Natural killer cell treated with Interleukin-12 subunit alpha and Interleukin-12 subunit beta and Interleukin-15 and Interleukin-18, amount 100 ng/mL, for 72 hours (primary cell): Measurements from ENCODE around the gene RHOT2. TPM values are rescaled to one million over a fixed set of nuclear protein-coding genes. Genes with fewer than 3 reads are reported as not detected.

Source experiments
- total RNA-seq, 2 donors: library from RNA; stranded (reverse); gene quantifications; one replicate each; pipeline ENCODE4 v1.2.3, GENCODE V29; 2022

The RHOT2 gene
- total RNA-seq, 2 donors from 2014 or later: 171 to 259 TPM

Other genes starting within 250 kb of the RHOT2 start
- gene RAB11FIP3, start 242.5 kb upstream of the RHOT2 start, total RNA-seq: 10 to 100 TPM; 21.9 to 53.4 TPM
- gene CAPN15, start 140.4 kb upstream of the RHOT2 start, total RNA-seq: 100 to 1,000 TPM; 139 to 201 TPM
- gene PRR35, start 107.7 kb upstream of the RHOT2 start, total RNA-seq: under 1 TPM; 0.12 to 0.64 TPM
- under 1 TPM; 0.33 to 0.48 TPM for gene NHLRC4, start 101.1 kb upstream of the RHOT2 start, total RNA-seq
- 10 to 100 TPM; 27.6 to 60.9 TPM for gene PIGQ, start 98.2 kb upstream of the RHOT2 start, total RNA-seq
- gene RAB40C, start 78.1 kb upstream of the RHOT2 start, total RNA-seq: 10 to 100 TPM; 16.7 to 18.7 TPM
- 1 to 10 TPM in 1 of 2 donors, under 1 TPM in 1; 0.75 to 1.1 TPM for gene WFIKKN1, start 37.1 kb upstream of the RHOT2 start, total RNA-seq
- 100 to 1,000 TPM in 1 of 2 donors, 10 to 100 TPM in 1; 93.7 to 115 TPM for gene METTL26, start 31.8 kb upstream of the RHOT2 start, total RNA-seq
- gene MCRIP2, start 26.3 kb upstream of the RHOT2 start, total RNA-seq: 10 to 100 TPM; 29.5 to 57.7 TPM
- gene WDR90, start 18.8 kb upstream of the RHOT2 start, total RNA-seq: 100 to 1,000 TPM in 1 of 2 donors, 10 to 100 TPM in 1; 49.7 to 130 TPM
- 1 to 10 TPM; 1.0 to 1.5 TPM for gene RHBDL1, start 7.5 kb downstream of the RHOT2 start, total RNA-seq
- 100 to 1,000 TPM in 1 of 2 donors, 10 to 100 TPM in 1; 95.0 to 172 TPM for gene STUB1, start 12.3 kb downstream of the RHOT2 start, total RNA-seq
- 10 to 100 TPM; 31.2 to 53.4 TPM for gene JMJD8, start 16.2 kb downstream of the RHOT2 start, total RNA-seq
- gene WDR24, start 22.3 kb downstream of the RHOT2 start, total RNA-seq: 10 to 100 TPM; 15.7 to 25.0 TPM
- under 1 TPM in 1 of 2 donors, not detected in 1; 0.26 TPM for gene FBXL16, start 37.7 kb downstream of the RHOT2 start, total RNA-seq
- gene METRN, start 47.0 kb downstream of the RHOT2 start, total RNA-seq: 10 to 100 TPM; 21.0 to 34.9 TPM
- gene ANTKMT, start 53.0 kb downstream of the RHOT2 start, total RNA-seq: 10 to 100 TPM; 29.1 to 37.9 TPM
- gene CCDC78, start 58.3 kb downstream of the RHOT2 start, total RNA-seq: 1 to 10 TPM; 3.1 to 6.4 TPM
- 10 to 100 TPM in 1 of 2 donors, 1 to 10 TPM in 1; 5.4 to 15.3 TPM for gene HAGHL, start 59.0 kb downstream of the RHOT2 start, total RNA-seq
- gene CIAO3, start 72.9 kb downstream of the RHOT2 start, total RNA-seq: 10 to 100 TPM; 26.9 to 54.0 TPM
- not detected for gene MSLN, start 92.6 kb downstream of the RHOT2 start, total RNA-seq
- 10 to 100 TPM; 38.2 to 79.3 TPM for gene RPUSD1, start 120.2 kb downstream of the RHOT2 start, total RNA-seq
- gene CHTF18, start 120.5 kb downstream of the RHOT2 start, total RNA-seq: 100 to 1,000 TPM in 1 of 2 donors, 10 to 100 TPM in 1; 70.7 to 210 TPM
- not detected for gene GNG13, start 132.6 kb downstream of the RHOT2 start, total RNA-seq